Adrenal gland (tissue), 12 donors: ENCODE data around the gene PSMB11. TPM values are rescaled to one million over a fixed set of nuclear protein-coding genes. Genes with fewer than 3 reads are reported as not detected.
A peak's percentile ranks its signal among the peaks of the same experiment; 100 is the strongest.

Source experiments
- DNase-seq, 7 donors: peaks; one replicate each; pipeline ENCODE4 v3.0.0-alpha.2; 2019 to 2020
- H3K27ac ChIP-seq, 5 donors: fragments of 200-600 bp; sonication (generic) in 4 of 5; 1 replicate in 3 of 5; 2 replicates in 2 of 5; pipeline versions ENCODE4 v1.5.1 to v1.8.0; 2016 to 2020; ENCODE audit warnings: mild to moderate bottlenecking in 1 of 5
- H3K27me3 ChIP-seq: fragments of 200-600 bp; 2 replicates; pipeline ENCODE4 v1.8.0; 2021
- H3K36me3 ChIP-seq, 2 donors: fragments of 200-600 bp; replicated peaks in 1 of 2; 1 replicate in 1 of 2; 2 replicates in 1 of 2; pipeline versions ENCODE4 v1.5.1 to v1.8.0; 2018 to 2022
- H3K4me1 ChIP-seq, 2 donors: fragments of 200-600 bp; replicated peaks in 1 of 2; 1 replicate in 1 of 2; 2 replicates in 1 of 2; pipeline versions ENCODE4 v1.5.1 to v1.8.0; 2018 to 2021
- H3K4me3 ChIP-seq, 4 donors: fragments of 200-600 bp; sonication (generic) in 3 of 4; one replicate each; pipeline ENCODE4 v1.5.1; 2016 to 2018
- H3K9me3 ChIP-seq, 3 donors: fragments of 200-600 bp; sonication (generic) in 1 of 3; replicated peaks in 1 of 3; 1 replicate in 2 of 3; 2 replicates in 1 of 3; pipeline versions ENCODE4 v1.5.1 to v1.8.0; 2016 to 2021
- POLR2A ChIP-seq, 2 donors: fragments of 450-650 bp; IDR thresholded peaks; one replicate each; pipeline ENCODE4 v1.6.1; 2017; ENCODE audit warnings: antibody characterized with exemption in 2 of 2, mild to moderate bottlenecking in 2 of 2, moderate library complexity in 1 of 2
- WGBS, 4 donors: extraction: QIAGEN DNeasy Blood & Tissue Kit in 2 of 4; methylation state at CpG; one replicate each; pipeline versions ENCODE4 v1.1.5 to v1.1.7; 2013 to 2017; 5-methylcytosine and 5-hydroxymethylcytosine counted together
- intact Hi-C, 2 donors: fragments of 100-400 bp; cut with DNase I; formaldehyde crosslinking; loops; one replicate each; pipeline versions ENCODE4 v1.14.1 to v1.15.0; 2022 to 2023
- polyA plus RNA-seq, 3 donors: library from polyadenylated mRNA; stranded (reverse); fragments of 200-250 nt in 2 of 3; fragments of 350-450 nt in 1 of 3; fragmentation: Illumina TruSeq in 1 of 3; extraction: RNeasy Lipid Tissue Mini Kit (QIAGEN cat#74804) in 1 of 3; gene quantifications; one replicate each; pipeline ENCODE4 v1.2.3, GENCODE V29; 2013 to 2014
- total RNA-seq, 9 donors: library from RNA; depleted of rRNA in 4 of 9; stranded (reverse); fragments of >200 nt in 4 of 9; fragments of 120-200 nt in 1 of 9; fragmentation: NEBNext Ultra II Directional in 1 of 9; extraction: Animal tissue kit (Norgen Biotek cat#: 25700) in 1 of 9; gene quantifications; one replicate each; pipeline versions ENCODE4 v1.1.0 to v1.2.4, GENCODE V29; 2013 to 2023
- TF ChIP-seq, protein P1 (sequence below), 6 experiments: fragments of 450-650 bp in 4 of 6; fragments of 200-600 bp in 2 of 6; sonication (generic) in 1 of 6; IDR thresholded peaks; 1 replicate in 5 of 6; 2 replicates in 1 of 6; pipeline versions ENCODE4 v1.5.1 to v1.8.0; 2016 to 2021; ENCODE audit warnings: antibody characterized with exemption in 6 of 6, mild to moderate bottlenecking in 2 of 6, moderate library complexity in 1 of 6
- donor health status: healthy with polysubstance abuse.
- donor health status: Bipolar disorder and iron deficiency.
- donor health status: DM: yes; HTN: yes; CAD: no.
- donor health status: DM: no; HTN: no; CAD: no.
- donor health status: DM: no; HTN: no; CAD: no.
- donor health status: DM: yes; HTN: yes; CAD: no.

The PSMB11 gene
- total and polyA plus RNA-seq, 12 donors: 0.17 TPM; not detected in 11

GRCh38 chr14:23067847-23068788 lies 26.1 kb downstream of the PSMB11 start:
- Histone ChIP-seq H3K4me1 (peaks cover 20 to 48% of the 10 kb centered on the region in 2 donors), H3K27ac (peak overlapping the region in 2 of 5 donors; percentile 32 to 67), H3K9me3 (no peaks in the 10 kb centered on the region), H3K4me3 (no peak overlapping the region), H3K36me3 (peaks cover 0 to 63% of the 10 kb centered on the region in 2 donors), H3K27me3 (no peaks in the 10 kb centered on the region)
- intact Hi-C loops: loop anchor here (5.0 kb wide), 2 partner anchors 34 to 44 kb away; partner anchors contain the start of gene CIROP (in 1 of the 2)
- TF ChIP-seq, protein P1, sequence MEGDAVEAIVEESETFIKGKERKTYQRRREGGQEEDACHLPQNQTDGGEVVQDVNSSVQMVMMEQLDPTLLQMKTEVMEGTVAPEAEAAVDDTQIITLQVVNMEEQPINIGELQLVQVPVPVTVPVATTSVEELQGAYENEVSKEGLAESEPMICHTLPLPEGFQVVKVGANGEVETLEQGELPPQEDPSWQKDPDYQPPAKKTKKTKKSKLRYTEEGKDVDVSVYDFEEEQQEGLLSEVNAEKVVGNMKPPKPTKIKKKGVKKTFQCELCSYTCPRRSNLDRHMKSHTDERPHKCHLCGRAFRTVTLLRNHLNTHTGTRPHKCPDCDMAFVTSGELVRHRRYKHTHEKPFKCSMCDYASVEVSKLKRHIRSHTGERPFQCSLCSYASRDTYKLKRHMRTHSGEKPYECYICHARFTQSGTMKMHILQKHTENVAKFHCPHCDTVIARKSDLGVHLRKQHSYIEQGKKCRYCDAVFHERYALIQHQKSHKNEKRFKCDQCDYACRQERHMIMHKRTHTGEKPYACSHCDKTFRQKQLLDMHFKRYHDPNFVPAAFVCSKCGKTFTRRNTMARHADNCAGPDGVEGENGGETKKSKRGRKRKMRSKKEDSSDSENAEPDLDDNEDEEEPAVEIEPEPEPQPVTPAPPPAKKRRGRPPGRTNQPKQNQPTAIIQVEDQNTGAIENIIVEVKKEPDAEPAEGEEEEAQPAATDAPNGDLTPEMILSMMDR (IDR thresholded peaks at IDR 0.05): no peak
- TF ChIP-seq POLR2A (IDR thresholded peaks at IDR 0.05): no peak
- DNase-seq: peak in 2 of 7 donors; percentile 16 to 62
- WGBS, 4 donors: 55 to 63% (median 60%) methylated on average over 9 to 14 of the region's 14 CpGs

DNA sequence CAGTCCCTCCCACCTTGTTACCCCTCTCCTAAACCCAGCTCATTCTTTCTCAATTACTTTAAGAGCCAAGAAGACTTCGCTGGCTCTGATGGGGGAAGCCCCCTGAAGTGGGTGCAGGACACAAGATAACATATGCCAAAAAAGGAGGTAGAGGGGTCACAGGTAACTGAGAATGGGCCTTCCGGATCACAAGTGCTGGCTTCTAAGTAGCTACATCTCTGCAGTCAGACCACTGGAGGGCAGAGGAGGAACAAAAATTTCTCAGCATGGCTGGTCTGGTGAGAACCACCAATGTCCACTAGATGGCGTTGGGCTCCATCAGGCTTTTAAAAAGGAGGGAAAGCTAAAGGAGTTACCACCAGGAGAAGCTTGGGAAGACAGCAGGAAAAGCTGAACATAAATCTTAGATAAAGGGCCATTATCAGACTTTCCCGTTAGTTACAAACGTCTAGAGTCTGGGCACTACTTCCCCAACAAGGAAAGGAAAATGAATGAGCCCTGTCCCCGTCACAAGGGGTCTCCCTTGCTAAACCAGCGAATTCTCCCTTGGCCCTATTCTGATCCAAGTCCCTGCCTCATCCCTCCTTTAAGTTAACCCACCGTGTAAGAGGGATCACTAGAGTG lies 26.9 kb downstream of the PSMB11 start:
- intact Hi-C loops: loop anchor here (5.0 kb wide), 2 partner anchors 33 to 43 kb away; partner anchors contain the start of gene CIROP (in 1 of the 2)
- Histone ChIP-seq H3K27me3 (no peaks in the 10 kb centered on the region), H3K27ac (peak overlapping the region in 3 of 5 donors; percentile 18 to 67 (median 66)), H3K4me3 (no peak overlapping the region), H3K36me3 (peaks cover 0 to 63% of the 10 kb centered on the region in 2 donors), H3K9me3 (no peaks in the 10 kb centered on the region), H3K4me1 (peaks cover 21 to 48% of the 10 kb centered on the region in 2 donors)
- 15 to 21% (median 18%) methylated on average over 8 of the region's 8 CpGs for WGBS, 4 donors
- TF ChIP-seq, protein P1 (IDR thresholded peaks at IDR 0.05): peak; percentile 98 to 100 (median 99)
- TF ChIP-seq POLR2A (IDR thresholded peaks at IDR 0.05): no peak
- DNase-seq: peak; percentile 85 to 95 (median 87)

DNA sequence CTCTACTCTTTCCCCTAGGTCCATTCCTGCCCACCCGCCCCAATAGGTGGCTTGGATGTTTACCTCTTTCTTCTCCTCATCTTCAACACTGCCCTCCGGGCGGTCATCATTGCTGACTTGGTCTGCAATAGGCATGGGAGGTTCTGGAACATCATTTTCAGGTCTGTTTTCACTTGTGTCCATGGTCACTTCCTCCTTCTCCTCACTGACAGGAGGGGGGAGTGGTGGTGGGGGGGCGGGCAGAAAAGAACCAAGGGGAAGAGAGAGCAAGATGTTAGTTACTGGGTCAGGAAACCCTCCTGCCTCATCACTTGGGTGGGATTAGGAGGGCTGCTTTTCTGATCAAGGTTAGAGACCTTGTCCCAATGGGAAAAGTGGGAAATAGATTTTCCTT lies 27.4 kb downstream of the PSMB11 start:
- WGBS, 4 donors: 64 to 69% (median 69%) methylated on average over 4 of the region's 4 CpGs
- Histone ChIP-seq H3K4me3 (no peak overlapping the region), H3K27ac (peak overlapping the region in 3 of 5 donors; percentile 18 to 67 (median 66)), H3K9me3 (no peaks in the 10 kb centered on the region), H3K36me3 (peaks cover 0 to 63% of the 10 kb centered on the region in 2 donors), H3K4me1 (peaks cover 21 to 48% of the 10 kb centered on the region in 2 donors), H3K27me3 (no peaks in the 10 kb centered on the region)
- peak in 1 of 7 donors; percentile 3 for DNase-seq
- TF ChIP-seq, protein P1 (IDR thresholded peaks at IDR 0.05): no peak
- TF ChIP-seq POLR2A (IDR thresholded peaks at IDR 0.05): no peak
- intact Hi-C loops: loop anchor here (5.0 kb wide), 2 partner anchors 33 to 43 kb away; partner anchors contain the start of gene CIROP (in 1 of the 2)
